ENCODE results near the gene KIF1B.

- TF ChIP-seq PBX3 (CRISPR knock-in tag; IDR thresholded peaks at IDR 0.05) (no peak), GFI1B (tag by site-specific recombination; IDR thresholded peaks at IDR 0.05) (no peak), CTCF (tag by site-specific recombination; IDR thresholded peaks at IDR 0.05) (no peak), ZFP3 (tag by site-specific recombination; IDR thresholded peaks at IDR 0.05; ENCODE audit: low read depth) (no peak), ZNF398 (tag by site-specific recombination; IDR thresholded peaks at IDR 0.05) (no peak)
These were observed 49.4 kb upstream of the KIF1B start for GRCh38 chr1:10160907-10161490.
